A549 (cell line): ENCODE measurements around the gene SPPL2B. TPM values are rescaled to one million over a fixed set of nuclear protein-coding genes. Genes with fewer than 3 reads are reported as not detected.

ENCODE experiments used
- ATAC-seq, 2 experiments: fragments of 200-7000 bp in 1 of 2; fragments of >200 bp in 1 of 2; cut with Nextera tagmentation in 1 of 2; cut with Tn5 transposase in 1 of 2; 3 replicates each; pipeline versions ENCODE4 v1.8.0 to v1.9.1; 2018 to 2020; ENCODE audit warnings: mild to moderate bottlenecking in 1 of 2, moderate library complexity in 1 of 2
- CTCF ChIA-PET: fragments of 300-600 bp; sonication (Branson Sonifier 250); formaldehyde crosslinking; extraction: SDS; loops from one replicate; lab custom pipeline; 2021; ENCODE audit warnings: antibody characterized with exemption, inconsistent platforms; lab: Yijun Ruan, JAX
- POLR2A ChIA-PET: fragments of 350-600 bp; formaldehyde crosslinking; extraction: SDS; loops from one replicate; lab custom pipeline; 2021; ENCODE audit warnings: antibody characterized with exemption, inconsistent platforms; lab: Yijun Ruan, JAX
- DNase-seq, 2 experiments: peaks; one replicate each; pipeline versions ENCODE4 v3.0.0 to v3.0.0-alpha.2; 2011 to 2016; ENCODE audit warnings: low read depth in 1 of 2, low spot score in 1 of 2
- FAIRE-seq: peaks from 2 replicates; lab custom pipeline; 2011; peaks lifted over from hg19 to GRCh38; lab: Jason Lieb, UNC
- H3K27ac ChIP-seq, 2 experiments: fragments of >200 bp; sonication (Bioruptor Twin); formaldehyde crosslinking; 3 replicates each; pipeline ENCODE4 v1.5.1; 2016 to 2017
- H3K4me1 ChIP-seq: fragments of >200 bp; sonication (Bioruptor Twin); formaldehyde crosslinking; 3 replicates; pipeline ENCODE4 v1.6.1; 2016
- H3K4me2 ChIP-seq: fragments of >200 bp; sonication (Bioruptor Twin); formaldehyde crosslinking; 3 replicates; pipeline ENCODE4 v1.6.1; 2016
- H3K4me3 ChIP-seq: fragments of >200 bp; sonication (Bioruptor Twin); formaldehyde crosslinking; 3 replicates; pipeline ENCODE4 v1.5.1; 2016
- H3K9me3 ChIP-seq: fragments of >200 bp; sonication (Bioruptor Twin); formaldehyde crosslinking; 3 replicates; pipeline ENCODE4 v1.6.1; 2016
- BHLHE40 ChIP-seq: IDR thresholded peaks from 2 replicates; pipeline ENCODE4 v1.6.1; 2012; ENCODE audit warnings: low read depth, low read length, inconsistent platforms
- EP300 ChIP-seq, 2 experiments: fragments of >200 bp; sonication (Bioruptor Twin); formaldehyde crosslinking; IDR thresholded peaks; 2 replicates in 1 of 2; 3 replicates in 1 of 2; pipeline ENCODE4 v1.6.1; 2016 to 2017
- FOSB ChIP-seq: fragments of 250-450 bp; sonication (Bioruptor Pico); IDR thresholded peaks from 2 replicates; pipeline ENCODE4 v1.5.0; 2020; ENCODE audit warnings: mild to moderate bottlenecking, moderate library complexity
- HDAC2 ChIP-seq: fragments of 200-600 bp; sonication (generic); IDR thresholded peaks from 2 replicates; pipeline ENCODE4 v1.6.1; 2016
- HMGXB4 ChIP-seq: fragments of 250-450 bp; sonication (Bioruptor Pico); IDR thresholded peaks from 2 replicates; pipeline ENCODE4 v1.5.0; 2021; ENCODE audit warnings: mild to moderate bottlenecking, moderate library complexity, borderline replicate concordance
- HOXA7 ChIP-seq: fragments of 250-450 bp; sonication (Bioruptor Pico); IDR thresholded peaks from 2 replicates; pipeline ENCODE4 v1.5.0; 2020; ENCODE audit warnings: mild to moderate bottlenecking, moderate library complexity
- KDM1A ChIP-seq: fragments of 200-600 bp; sonication (generic); IDR thresholded peaks from 2 replicates; pipeline ENCODE4 v1.6.1; 2016; ENCODE audit warnings: low read depth, mild to moderate bottlenecking
- NFE2L2 ChIP-seq: fragments of 150-350 bp; conservative IDR thresholded peaks from 2 replicates; pipeline ENCODE4 v1.6.1; 2014; ENCODE audit warnings: low read length
- NPAS2 ChIP-seq: fragments of 250-450 bp; sonication (Bioruptor Pico); IDR thresholded peaks from 2 replicates; pipeline ENCODE4 v1.8.0; 2022; ENCODE audit warnings: mild to moderate bottlenecking, moderate library complexity, borderline replicate concordance
- POLR2AphosphoS2 ChIP-seq: conservative IDR thresholded peaks from 2 replicates; pipeline ENCODE4 v1.6.1; 2012; ENCODE audit warnings: low read length, improper control_type of control experiment, inconsistent platforms
- RCOR1 ChIP-seq: fragments of 150-350 bp; IDR thresholded peaks from 2 replicates; pipeline ENCODE4 v1.6.1; 2014; ENCODE audit warnings: antibody characterized with exemption, low read length, low read depth
- RNF2 ChIP-seq: fragments of 200-600 bp; sonication (generic); IDR thresholded peaks from 2 replicates; pipeline ENCODE4 v1.6.1; 2016; ENCODE audit warnings: low read depth, mild to moderate bottlenecking, antibody characterized with exemption, moderate library complexity, borderline replicate concordance
- ZFP36 ChIP-seq: fragments of 450-650 bp; IDR thresholded peaks from 2 replicates; pipeline ENCODE4 v1.6.1; 2014; ENCODE audit warnings: borderline replicate concordance; ENCODE audit not compliant: partially characterized antibody
- ZNF302 ChIP-seq: fragments of 250-450 bp; sonication (Bioruptor Pico); IDR thresholded peaks from 2 replicates; pipeline ENCODE4 v1.9.0; 2021; ENCODE audit warnings: inconsistent platforms, mild to moderate bottlenecking, moderate library complexity
- WGBS: methylation state at CpG from one replicate; pipeline ENCODE4 v1.1.6; 2017; ENCODE audit errors: missing lambda C conversion rate; 5-methylcytosine and 5-hydroxymethylcytosine counted together
- polyA plus RNA-seq, 4 experiments: library from polyadenylated mRNA; depleted of rRNA in 3 of 4; stranded (reverse); fragments of >200 nt; fragmentation: RNase III in 1 of 4; extraction: RNeasy Plus Mini Kit Qiagen cat#74134 plus additional on column Dnase treatment in 1 of 4; gene quantifications; 2 replicates in 3 of 4; 3 replicates in 1 of 4; pipeline ENCODE4 v1.2.3, GENCODE V29; 2011 to 2017
- TF ChIP-seq, protein P1 (sequence below): IDR thresholded peaks from 2 replicates; pipeline ENCODE4 v1.6.1; 2012
- TF ChIP-seq, protein P2 (sequence below): fragments of 250-450 bp; sonication (Bioruptor Pico); IDR thresholded peaks from 2 replicates; pipeline ENCODE4 v1.5.0; 2020; ENCODE audit warnings: low read depth, mild to moderate bottlenecking, moderate library complexity

The SPPL2B gene
- polyA plus RNA-seq, 2 of the 4 experiments (the other 2 are of a cell fraction), result 11.3 to 36.5 TPM

- WGBS, result 89% methylated on average over 8 of the region's 8 CpGs
- ChIA-PET POLR2A (no interaction called here), CTCF (interaction anchor here (1.9 kb wide), 1 partner anchor 10 kb away, joined by 7 read pairs; no protein-coding TSS in a partner anchor)
- ATAC-seq (no peak), FAIRE-seq (no peak), DNase-seq (no peak)
- Histone ChIP-seq H3K27ac (no peak overlapping the region), H3K4me3 (no peak overlapping the region), H3K4me1 (no peaks in the 10 kb centered on the region), H3K4me2 (no peak overlapping the region), H3K9me3 (no peaks in the 10 kb centered on the region)
- no peak for TF ChIP-seq ZFP36
- TF ChIP-seq, protein P1, sequence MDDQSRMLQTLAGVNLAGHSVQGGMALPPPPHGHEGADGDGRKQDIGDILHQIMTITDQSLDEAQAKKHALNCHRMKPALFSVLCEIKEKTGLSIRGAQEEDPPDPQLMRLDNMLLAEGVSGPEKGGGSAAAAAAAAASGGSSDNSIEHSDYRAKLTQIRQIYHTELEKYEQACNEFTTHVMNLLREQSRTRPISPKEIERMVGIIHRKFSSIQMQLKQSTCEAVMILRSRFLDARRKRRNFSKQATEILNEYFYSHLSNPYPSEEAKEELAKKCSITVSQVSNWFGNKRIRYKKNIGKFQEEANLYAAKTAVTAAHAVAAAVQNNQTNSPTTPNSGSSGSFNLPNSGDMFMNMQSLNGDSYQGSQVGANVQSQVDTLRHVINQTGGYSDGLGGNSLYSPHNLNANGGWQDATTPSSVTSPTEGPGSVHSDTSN, result no peak
- TF ChIP-seq POLR2AphosphoS2, result no peak
- TF ChIP-seq KDM1A, result no peak
- no peak for TF ChIP-seq RNF2
- no peak for TF ChIP-seq NPAS2 (CRISPR knock-in tag)
- TF ChIP-seq HDAC2, result no peak
- TF ChIP-seq, protein P2, sequence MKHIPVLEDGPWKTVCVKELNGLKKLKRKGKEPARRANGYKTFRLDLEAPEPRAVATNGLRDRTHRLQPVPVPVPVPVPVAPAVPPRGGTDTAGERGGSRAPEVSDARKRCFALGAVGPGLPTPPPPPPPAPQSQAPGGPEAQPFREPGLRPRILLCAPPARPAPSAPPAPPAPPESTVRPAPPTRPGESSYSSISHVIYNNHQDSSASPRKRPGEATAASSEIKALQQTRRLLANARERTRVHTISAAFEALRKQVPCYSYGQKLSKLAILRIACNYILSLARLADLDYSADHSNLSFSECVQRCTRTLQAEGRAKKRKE (CRISPR knock-in tag), result no peak
Observed at GRCh38 chr19:2283835-2284507, 44.5 kb upstream of the SPPL2B start.

DNA sequence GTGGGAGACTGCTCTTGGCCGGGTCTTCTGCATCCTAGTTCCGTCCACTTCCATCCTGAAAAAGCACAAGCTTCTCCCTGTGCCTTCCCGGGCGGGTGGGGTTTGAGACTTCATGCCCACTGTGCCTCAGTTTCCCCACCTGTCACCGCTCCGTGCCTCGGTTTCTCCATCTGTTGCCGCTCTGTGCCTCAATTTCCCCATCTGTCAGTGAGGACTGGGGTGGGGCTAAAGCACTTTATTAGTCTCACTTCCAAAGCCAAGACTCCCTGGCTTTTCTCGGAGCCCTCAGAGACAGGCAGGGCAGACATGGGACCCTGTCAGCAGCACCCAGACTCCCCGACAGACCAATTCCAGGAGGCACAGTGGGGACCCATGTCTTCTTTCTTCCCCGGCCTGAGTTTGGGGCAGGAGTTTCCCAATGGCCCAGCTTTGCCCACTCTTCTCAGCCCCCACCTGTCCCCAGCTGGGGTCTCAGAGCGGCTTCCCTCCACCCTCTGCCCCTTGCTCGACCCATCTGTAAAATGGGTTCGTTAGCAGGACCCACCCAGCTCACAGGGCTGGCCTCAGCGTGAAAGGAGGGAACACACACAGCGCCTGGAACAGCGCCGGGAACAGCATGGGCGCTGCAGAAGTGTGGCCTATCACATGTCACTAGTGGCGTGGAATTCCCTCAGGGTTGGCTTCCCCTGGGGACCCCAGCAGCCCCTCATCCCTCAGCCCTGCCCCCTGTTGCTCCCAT, 41.9 kb upstream of the SPPL2B start:
- Histone ChIP-seq H3K4me1 (peaks cover 5% of the 10 kb centered on the region; the same call in 2 of the 3 replicates), H3K27ac (no peak overlapping the region), H3K9me3 (no peaks in the 10 kb centered on the region), H3K4me3 (no peak overlapping the region), H3K4me2 (no peak overlapping the region)
- 38% methylated on average over 15 of the region's 20 CpGs for WGBS
- ATAC-seq, result no peak
- ChIA-PET POLR2A (no interaction called here), CTCF (interaction anchor here (0.7 to 2.6 kb wide), 2 partner anchors 12 to 51 kb away, joined by 3 to 11 read pairs; partner anchors contain the start of gene PLEKHJ1)
- no peak for FAIRE-seq
- TF ChIP-seq HOXA7 (CRISPR knock-in tag) (no peak), KDM1A (peak; percentile 39; the same call in 1 of the 2 replicates)
- no peak for DNase-seq

DNA sequence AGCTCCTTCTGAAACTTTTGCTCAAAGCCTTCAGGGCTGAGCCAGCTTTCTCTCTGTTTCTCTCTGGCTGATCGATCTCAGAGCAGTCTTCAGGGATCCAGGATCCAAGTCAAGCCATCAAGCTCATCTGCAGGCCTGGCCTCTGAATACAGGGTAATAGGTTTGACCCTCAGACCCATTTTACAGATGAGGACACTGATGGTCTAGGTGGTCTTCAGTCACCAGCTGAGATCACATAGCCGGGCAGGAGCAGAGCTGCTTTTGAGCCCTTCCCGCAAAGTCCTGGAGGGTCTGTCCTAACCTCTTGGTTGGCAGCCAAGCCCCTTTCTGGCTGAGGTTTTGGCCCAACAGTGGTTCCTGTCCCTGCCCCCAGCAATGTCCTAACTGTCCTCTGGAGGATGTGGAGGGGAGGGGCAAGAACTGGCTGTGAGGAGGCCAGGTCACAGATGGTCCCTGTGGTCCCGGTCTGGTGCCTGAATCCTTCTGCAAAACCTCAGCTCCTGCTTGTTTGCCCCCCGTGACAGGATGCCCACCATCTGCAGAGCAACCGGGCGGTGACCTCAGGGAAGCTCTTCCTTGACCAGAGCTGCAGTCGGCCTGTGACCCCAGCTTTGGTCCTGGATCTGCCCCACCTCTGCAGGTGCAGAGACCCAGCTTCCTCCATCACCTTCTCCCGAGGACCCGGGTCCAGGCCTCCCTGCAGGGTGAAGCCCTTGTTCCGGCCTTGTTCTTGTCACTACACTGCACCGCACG, 40.7 kb upstream of the SPPL2B start:
- TF ChIP-seq ZNF302 (CRISPR knock-in tag) (no peak), BHLHE40 (no peak), HMGXB4 (CRISPR knock-in tag) (no peak), NFE2L2 (no peak), RCOR1 (no peak), RNF2 (no peak), FOSB (no peak), EP300 (IDR thresholded peaks at IDR 0.05) (no peak)
- DNase-seq, result no peak
- H3K27ac ChIP-seq, result no peak overlapping the region
- H3K4me3 ChIP-seq, result no peak overlapping the region
- ChIA-PET POLR2A (no interaction called here), CTCF (interaction anchor here (1.0 to 2.6 kb wide), 2 partner anchors 13 to 49 kb away, joined by 3 to 11 read pairs; no protein-coding TSS in a partner anchor)
- H3K4me2 ChIP-seq, result no peak overlapping the region
- no peak for FAIRE-seq
- no peak; a peak in 1 of 6 replicates for ATAC-seq
- WGBS, result 63% methylated on average over 7 of the region's 13 CpGs
- peaks cover 5% of the 10 kb centered on the region; the same call in 2 of the 3 replicates for H3K4me1 ChIP-seq
- no peaks in the 10 kb centered on the region for H3K9me3 ChIP-seq
